NCI-H69 (cell line): ENCODE measurements around the gene CFAP221.

Experiments
- DNase-seq: peaks from one replicate; lab custom pipeline; 2025; lab: John Stamatoyannopoulos, UW

Gene CFAP221

GRCh38 chr2:119536707-119537106 lies 7.5 kb upstream of the CFAP221 start:
- DNase-seq = no peak

- no peak for DNase-seq
Measured at GRCh38 chr2:119537792-119538191, 6.5 kb upstream of the CFAP221 start.

- DNase-seq = no peak
Measured at GRCh38 chr2:119541476-119541875, 2.8 kb upstream of the CFAP221 start.

- DNase-seq = no peak
Measured at GRCh38 chr2:119544939-119545475, 758 bp downstream of the CFAP221 start.

GRCh38 chr2:119545754-119546446 lies 1.7 kb downstream of the CFAP221 start:
- DNase-seq = no peak

GRCh38 chr2:119546447-119546767 lies 2.2 kb downstream of the CFAP221 start:
- DNase-seq = no peak

- peak; percentile 19 for DNase-seq
Measured at GRCh38 chr2:119548516-119549120, 4.4 kb downstream of the CFAP221 start.

GRCh38 chr2:119549241-119549640 lies 5.0 kb downstream of the CFAP221 start:
- DNase-seq = no peak

- DNase-seq = no peak
Measured at GRCh38 chr2:119550346-119550745, 6.1 kb downstream of the CFAP221 start.

- DNase-seq = no peak
Measured at GRCh38 chr2:119550856-119551255, 6.6 kb downstream of the CFAP221 start.

GRCh38 chr2:119552902-119553301 lies 8.7 kb downstream of the CFAP221 start:
- no peak for DNase-seq

- no peak for DNase-seq
Measured at GRCh38 chr2:119553687-119554344, 9.6 kb downstream of the CFAP221 start.

- DNase-seq = no peak
Measured at GRCh38 chr2:119565481-119565880, 21.2 kb downstream of the CFAP221 start.

- DNase-seq = no peak
Measured at GRCh38 chr2:119567292-119567691, 23.0 kb downstream of the CFAP221 start.

- DNase-seq = no peak
Measured at GRCh38 chr2:119574108-119574815, 30.0 kb downstream of the CFAP221 start.

- DNase-seq = no peak
Measured at GRCh38 chr2:119574864-119575263, 30.6 kb downstream of the CFAP221 start.

- no peak for DNase-seq
Measured at GRCh38 chr2:119575439-119575838, 31.2 kb downstream of the CFAP221 start.

GRCh38 chr2:119579424-119580295 lies 35.4 kb downstream of the CFAP221 start:
- DNase-seq = no peak

- DNase-seq = no peak
Measured at GRCh38 chr2:119580550-119581072, 36.4 kb downstream of the CFAP221 start.

GRCh38 chr2:119583291-119583690 lies 39.0 kb downstream of the CFAP221 start:
- DNase-seq = no peak

- DNase-seq = no peak
Measured at GRCh38 chr2:119584469-119584868, 40.2 kb downstream of the CFAP221 start.
